Measurements from ENCODE around the gene GPR180. TPM values are rescaled to one million over a fixed set of nuclear protein-coding genes. Genes with fewer than 3 reads are reported as not detected.

GPR180 gene
- total and polyA plus RNA-seq, 10 of the 15 experiments (the other 5 are each of a cell fraction or from before 2014, with no cell fraction given), result 1.6 to 7.2 (median 5.3) TPM

Small RNA genes lying within 50 kb of the gene (small RNA-seq; reads per million reads assigned to genes)
- gene RNA5SP36, result not detected

Other genes with a start within 250 kb of the GPR180 start
- not detected in 2 replicates for gene DCT, start 122.2 kb upstream of the GPR180 start, total RNA-seq (2014; rRNA removed)
- not detected in 2 replicates for gene DCT, start 122.2 kb upstream of the GPR180 start, total RNA-seq (2014; rRNA removed; fragmentation: Illumina TruSeq; extraction: Trizol)
- not detected in 2 replicates for gene DCT, start 122.2 kb upstream of the GPR180 start, total RNA-seq (2021)
- gene DCT, start 122.2 kb upstream of the GPR180 start, polyA plus RNA-seq (2011; rRNA removed), result 0.17 and 0.29 TPM in 2 replicates
- gene DCT, start 122.2 kb upstream of the GPR180 start, polyA plus RNA-seq (2014; fragmentation: Illumina TruSeq; extraction: Trizol), result 0.04 and 0.27 TPM in 2 replicates
- gene DCT, start 122.2 kb upstream of the GPR180 start, polyA plus RNA-seq (2014; fragmentation: Nextera tagmentation; extraction: Ambion mirVana), result not detected
- gene DCT, start 122.2 kb upstream of the GPR180 start, polyA plus RNA-seq (2014; rRNA removed), result not detected in 2 replicates
- gene DCT, start 122.2 kb upstream of the GPR180 start, polyA plus RNA-seq (2016; fragmentation: Nextera tagmentation; extraction: Ambion mirVana), result not detected
- 16.2 and 19.1 TPM in 2 replicates for gene TGDS, start 5.7 kb upstream of the GPR180 start, total RNA-seq (2014; rRNA removed)
- gene TGDS, start 5.7 kb upstream of the GPR180 start, total RNA-seq (2014; rRNA removed; fragmentation: Illumina TruSeq; extraction: Trizol), result 21.0 and 21.2 TPM in 2 replicates
- 11.2 and 13.1 TPM in 2 replicates for gene TGDS, start 5.7 kb upstream of the GPR180 start, total RNA-seq (2021)
- gene TGDS, start 5.7 kb upstream of the GPR180 start, polyA plus RNA-seq (2011; rRNA removed), result 44.3 and 68.5 TPM in 2 replicates
- gene TGDS, start 5.7 kb upstream of the GPR180 start, polyA plus RNA-seq (2014; fragmentation: Illumina TruSeq; extraction: Trizol), result 24.3 and 26.0 TPM in 2 replicates
- 10 to 100 TPM; 28.1 to 42.7 TPM for gene TGDS, start 5.7 kb upstream of the GPR180 start, polyA plus RNA-seq (2014; fragmentation: Nextera tagmentation; extraction: Ambion mirVana)
- gene TGDS, start 5.7 kb upstream of the GPR180 start, polyA plus RNA-seq (2014; rRNA removed), result 12.5 and 16.5 TPM in 2 replicates
- 10 to 100 TPM; 23.4 to 24.9 TPM for gene TGDS, start 5.7 kb upstream of the GPR180 start, polyA plus RNA-seq (2016; fragmentation: Nextera tagmentation; extraction: Ambion mirVana)
- not detected in 2 replicates for gene SOX21, start 110.7 kb downstream of the GPR180 start, total RNA-seq (2014; rRNA removed)
- not detected in 2 replicates for gene SOX21, start 110.7 kb downstream of the GPR180 start, total RNA-seq (2014; rRNA removed; fragmentation: Illumina TruSeq; extraction: Trizol)
- gene SOX21, start 110.7 kb downstream of the GPR180 start, total RNA-seq (2021), result not detected in 2 replicates
- gene SOX21, start 110.7 kb downstream of the GPR180 start, polyA plus RNA-seq (2011; rRNA removed), result not detected in 2 replicates
- not detected in 2 replicates for gene SOX21, start 110.7 kb downstream of the GPR180 start, polyA plus RNA-seq (2014; fragmentation: Illumina TruSeq; extraction: Trizol)
- gene SOX21, start 110.7 kb downstream of the GPR180 start, polyA plus RNA-seq (2014; fragmentation: Nextera tagmentation; extraction: Ambion mirVana), result not detected
- gene SOX21, start 110.7 kb downstream of the GPR180 start, polyA plus RNA-seq (2014; rRNA removed), result not detected in 2 replicates
- gene SOX21, start 110.7 kb downstream of the GPR180 start, polyA plus RNA-seq (2016; fragmentation: Nextera tagmentation; extraction: Ambion mirVana), result not detected